ENCODE data around the gene OIT3.

OIT3 gene

DNA sequence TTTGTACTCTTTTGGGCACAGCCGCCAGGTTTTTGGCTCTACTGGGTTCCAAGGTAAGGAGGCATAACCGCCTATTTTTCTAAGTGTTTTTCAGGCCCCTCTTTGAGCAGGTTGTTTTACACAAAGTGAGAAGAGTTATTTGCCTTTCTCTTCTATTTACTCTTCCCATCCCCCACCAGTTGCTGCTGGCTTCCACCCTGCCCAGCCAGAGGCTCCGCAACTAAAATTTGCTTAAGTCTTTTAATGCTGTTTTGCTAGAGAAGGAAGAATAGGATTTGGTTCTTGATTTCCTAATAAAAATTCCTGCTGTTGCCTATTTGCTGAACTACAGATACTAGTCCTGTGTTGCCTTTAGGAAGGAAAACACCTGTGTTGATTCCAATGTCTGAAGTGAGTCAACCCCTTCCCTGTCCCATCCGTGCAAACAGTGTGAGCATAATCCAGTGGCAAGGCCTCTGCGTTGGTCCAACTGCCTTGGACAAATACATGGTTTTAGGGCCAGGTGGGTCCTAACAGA lies 59.2 kb downstream of the OIT3 start:
- no peak for DNase-seq

DNA sequence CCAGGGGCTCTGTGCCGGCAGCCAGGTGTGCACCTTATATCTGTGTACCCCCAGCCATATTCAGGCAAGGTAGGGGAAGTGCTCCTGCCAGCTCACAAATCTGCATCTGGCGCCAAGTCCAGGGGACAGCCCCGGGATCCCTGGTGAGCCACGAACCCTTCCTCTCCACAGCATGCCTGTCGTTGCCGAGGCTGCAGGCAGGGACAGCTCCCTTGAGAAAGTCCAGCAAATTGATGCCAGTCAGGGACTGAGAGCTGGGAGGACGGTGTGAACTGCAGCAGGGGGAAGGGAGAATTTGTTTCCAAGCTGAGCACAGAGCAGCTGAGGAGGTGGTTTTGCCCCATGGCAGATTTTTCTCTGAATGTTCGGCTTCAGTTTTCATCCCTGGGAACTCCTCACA lies 60.1 kb downstream of the OIT3 start:
- no peak for DNase-seq

DNA sequence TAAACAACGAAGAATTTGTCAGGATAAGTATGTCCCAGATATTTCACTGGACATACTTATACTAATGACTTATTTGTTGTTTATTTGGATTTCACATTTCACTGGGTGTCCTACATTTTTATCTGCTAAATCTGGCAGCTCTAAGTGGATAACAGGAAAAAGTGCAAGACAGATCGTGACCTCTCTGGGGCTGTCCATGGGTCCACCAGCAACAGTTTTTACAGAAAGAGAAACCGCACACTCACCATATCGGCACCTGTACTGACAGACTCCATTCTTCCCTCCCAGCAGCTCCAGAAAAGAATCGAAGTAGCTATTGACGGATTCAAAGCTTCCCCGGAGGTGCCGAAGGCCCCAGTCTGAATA lies 60.7 kb downstream of the OIT3 start:
- no peak for DNase-seq

DNA sequence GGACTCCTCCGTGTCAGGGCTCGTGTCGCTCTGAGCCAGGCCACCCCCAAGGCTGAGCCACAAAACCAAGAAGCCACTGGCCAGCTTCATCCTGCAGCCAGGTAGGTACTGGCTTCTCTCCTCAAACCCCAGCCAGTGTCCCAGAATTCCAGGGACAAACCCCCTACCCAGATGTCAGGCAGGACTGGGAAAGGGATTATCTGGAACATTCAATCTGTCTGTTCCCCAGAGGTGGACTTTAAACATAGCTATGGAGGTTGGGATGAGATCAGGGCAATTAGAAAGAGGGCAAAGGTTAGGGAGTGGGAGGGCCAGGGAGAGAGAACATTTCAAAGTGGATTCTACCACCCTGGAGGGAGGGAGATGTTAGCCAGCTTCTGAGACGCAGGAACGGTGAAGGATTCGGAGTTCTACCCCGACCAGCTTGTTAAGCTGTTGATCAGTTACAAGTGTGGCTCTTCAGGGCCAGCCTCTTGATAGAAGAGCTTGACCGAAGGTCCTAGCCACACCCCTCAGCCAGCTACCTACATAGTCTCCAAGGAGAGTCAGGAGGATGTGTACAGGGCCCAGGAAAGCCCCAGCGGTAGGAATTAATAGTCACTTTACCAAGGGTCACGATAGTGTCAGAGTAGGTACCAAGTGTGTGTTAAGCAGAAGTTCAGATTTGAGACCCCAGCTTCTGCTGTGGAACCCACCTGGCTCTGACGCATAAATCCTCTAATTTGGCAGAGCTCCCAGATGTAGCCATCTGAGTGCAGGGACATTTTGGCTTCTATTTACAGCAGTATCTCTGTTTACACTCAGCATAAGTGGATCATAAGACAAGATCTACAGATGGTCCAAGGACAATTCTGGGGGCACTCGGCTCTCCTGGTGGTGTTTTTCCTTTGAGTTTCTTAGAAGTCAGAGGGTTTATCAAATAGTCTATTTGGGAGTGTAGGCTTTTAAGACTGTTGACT lies 61.3 kb downstream of the OIT3 start, which contains the start of gene PLA2G12B:
PLA2G12B (minus strand) TSS at position 211 of the 959 bp plus-strand sequence; CDS start at position 90, 121 bp downstream.
- DNase-seq, result no peak

DNA sequence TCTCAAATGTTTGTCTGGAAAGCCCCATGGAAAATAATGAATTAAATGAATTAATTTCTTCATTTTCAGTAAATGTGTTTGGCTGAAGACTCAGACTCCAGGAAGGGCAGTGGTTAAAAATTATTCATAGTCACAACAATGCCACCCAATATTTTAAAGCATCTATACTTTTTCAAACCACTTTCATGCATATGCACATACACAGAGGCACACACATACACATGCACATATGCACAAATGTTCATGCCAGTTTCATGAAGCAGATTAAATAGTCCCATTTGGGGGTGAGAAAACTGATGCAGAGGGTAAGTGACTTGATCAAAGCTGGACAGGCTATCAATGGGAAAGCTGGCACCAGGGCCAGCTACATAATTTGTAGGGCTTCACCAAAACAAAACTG lies 62.5 kb downstream of the OIT3 start:
- no peak for DNase-seq

DNA sequence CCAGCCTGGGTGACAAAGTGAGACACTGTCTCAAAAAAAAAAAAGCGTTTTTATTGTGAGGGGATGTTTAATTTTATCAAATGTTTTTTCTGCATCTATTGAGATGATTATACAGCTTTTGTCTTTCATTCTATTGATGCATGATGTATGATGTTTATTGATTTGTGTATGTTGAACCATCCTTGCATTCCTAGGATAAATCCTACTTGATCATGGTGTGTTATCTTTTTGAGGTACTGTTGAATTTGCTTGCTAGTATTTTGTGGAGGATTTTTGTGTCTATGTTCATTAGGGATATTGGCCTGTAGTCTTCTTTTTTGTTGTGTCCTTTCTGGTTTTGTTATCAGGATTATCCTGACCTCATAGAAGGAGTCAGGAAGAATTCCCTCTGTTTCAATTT lies 83.3 kb downstream of the OIT3 start:
- DNase-seq, result no peak

DNA sequence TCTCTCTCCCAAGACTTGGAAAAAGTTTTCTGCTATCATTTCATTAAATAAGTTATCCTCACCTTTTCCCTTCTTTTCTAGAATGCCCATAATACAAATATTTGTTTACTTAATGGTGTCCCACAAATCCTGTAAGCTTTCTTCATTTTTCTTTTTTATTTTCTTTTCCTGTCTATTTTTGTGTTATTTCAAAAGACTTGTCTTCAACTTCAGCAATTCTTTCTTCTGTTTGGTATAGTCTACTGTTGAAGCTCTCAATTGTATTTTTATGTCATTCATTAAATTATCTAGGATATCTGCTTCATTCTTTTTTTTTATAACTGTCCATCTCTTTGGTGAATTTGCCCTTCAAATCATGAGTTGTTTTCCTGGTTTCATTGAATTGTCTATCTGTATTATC lies 86.2 kb downstream of the OIT3 start:
- no peak for DNase-seq

DNA sequence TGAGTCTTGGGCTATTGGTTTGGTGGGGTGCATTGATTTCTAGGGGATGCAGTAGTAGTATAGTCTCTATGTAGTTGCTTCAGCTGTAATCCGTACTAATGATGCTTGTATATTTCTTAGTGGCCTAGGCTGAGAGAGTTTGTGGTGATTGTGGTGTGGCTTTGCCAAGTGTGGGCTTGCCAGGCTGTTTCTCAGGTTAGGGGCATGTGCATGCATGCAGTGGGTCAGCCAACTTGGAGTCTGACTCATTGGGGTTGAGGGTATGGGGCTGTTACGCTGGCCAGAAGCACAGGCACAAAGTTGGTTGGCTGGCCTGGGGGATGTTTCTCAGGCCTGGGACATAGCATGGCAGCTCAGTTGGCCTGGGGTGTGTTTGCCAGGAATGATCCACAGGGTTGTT lies 86.8 kb downstream of the OIT3 start:
- DNase-seq, result no peak

DNA sequence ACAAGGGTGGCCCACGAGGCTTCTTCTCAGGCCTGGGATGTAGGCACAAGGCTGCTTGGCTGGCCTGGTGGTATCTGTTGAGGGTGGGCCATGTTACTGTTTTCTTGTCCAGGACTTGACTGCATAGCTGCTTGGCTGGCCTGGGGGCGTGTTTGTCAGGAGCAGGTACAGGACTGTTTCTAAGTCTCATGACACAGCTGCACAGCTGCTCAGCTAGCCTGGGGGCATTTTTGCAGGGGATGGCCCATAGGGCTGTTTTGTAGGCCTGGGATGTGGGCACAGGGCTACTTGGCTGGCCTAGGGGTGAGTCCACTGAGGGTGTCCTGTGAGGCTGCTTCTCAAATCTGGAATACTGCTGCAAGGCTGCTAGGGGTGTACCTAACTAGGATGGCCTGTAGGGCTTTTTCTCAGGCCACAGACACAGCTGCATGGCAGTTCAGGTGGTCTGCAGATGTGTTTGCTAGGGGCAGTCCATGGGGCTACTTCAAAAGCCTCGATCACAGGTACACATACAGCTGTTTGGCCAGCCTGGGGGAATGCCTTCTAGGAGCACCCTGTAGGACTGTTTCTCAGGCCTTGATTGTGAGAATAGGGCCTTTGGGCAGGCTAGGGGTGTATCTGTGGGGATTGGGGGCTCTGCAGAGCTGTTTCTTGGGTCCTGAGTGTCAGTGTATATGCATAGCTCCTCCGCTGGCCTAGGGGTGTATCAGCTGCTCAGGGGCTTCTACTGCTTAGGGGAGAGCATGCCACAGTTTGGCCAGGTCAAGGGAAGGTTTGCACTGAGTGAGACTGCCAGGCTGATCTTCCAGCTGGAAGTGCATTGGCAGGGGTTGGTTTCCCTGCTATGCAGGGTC lies 87.7 kb downstream of the OIT3 start:
- no peak for DNase-seq

DNA sequence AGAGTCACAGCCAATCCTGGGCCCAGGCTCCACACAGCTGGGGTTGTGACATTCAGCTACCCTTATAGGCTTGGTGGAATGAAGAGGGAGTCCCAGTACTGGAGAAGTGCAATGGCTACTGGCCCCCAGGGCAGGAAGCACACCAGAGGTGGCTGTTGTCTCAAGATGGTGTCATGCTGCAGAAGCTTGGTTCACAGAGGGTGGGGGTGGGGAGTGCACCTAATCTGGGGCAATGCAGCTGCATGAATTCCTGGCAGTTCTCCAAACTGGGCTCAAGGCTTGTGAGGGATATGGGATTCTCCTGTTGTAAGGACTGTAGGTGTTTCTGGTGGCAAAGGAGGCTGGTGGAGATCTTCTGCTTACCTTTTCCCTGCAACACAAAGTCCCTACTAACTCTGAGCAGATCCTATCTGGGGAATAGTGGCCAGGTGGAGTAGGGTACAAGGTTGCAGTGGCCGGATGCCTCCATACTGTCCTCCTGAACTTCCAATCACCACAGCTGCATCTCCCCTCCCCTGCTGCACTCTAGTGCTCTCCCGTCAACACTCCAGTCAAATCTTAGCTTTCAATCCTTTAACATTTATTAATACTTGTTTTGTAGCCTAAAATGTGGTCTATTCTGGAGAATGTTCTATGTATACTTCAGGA lies 88.5 kb downstream of the OIT3 start:
- DNase-seq, result no peak

Measured in Kasumi-1 (cell line).